ENCODE results near the gene NAGLU. TPM values are rescaled to one million over a fixed set of nuclear protein-coding genes. Genes with fewer than 3 reads are reported as not detected.

Gene NAGLU
- total and polyA plus RNA-seq, 2 of the 13 experiments (the other 11 are each of a cell fraction or from before 2014, with no cell fraction given): 28.2 to 40.1 TPM

- TF ChIP-seq ZNF362 (CRISPR knock-in tag; IDR thresholded peaks at IDR 0.05; ENCODE audit: borderline replicate concordance): no peak
- TF ChIP-seq PRDM4 (CRISPR knock-in tag; IDR thresholded peaks at IDR 0.05; ENCODE audit: borderline replicate concordance): 0 out of 2 replicates have a peak, but pooled peaks have one; percentile 60
- peak; percentile 64; the same call in 1 of the 2 replicates for TF ChIP-seq ZNF788 (CRISPR knock-in tag; IDR thresholded peaks at IDR 0.05; ENCODE audit: borderline replicate concordance)
- peak; percentile 65 for TF ChIP-seq ZBTB43 (CRISPR knock-in tag; conservative IDR thresholded peaks at IDR 0.05)
- peak; percentile 98 for TF ChIP-seq AGO2 (optimal IDR thresholded peaks at IDR 0.05; ENCODE audit: low read depth, low read length)
- TF ChIP-seq ZNF598 (CRISPR knock-in tag; IDR thresholded peaks at IDR 0.05; ENCODE audit: borderline replicate concordance): peak; percentile 87
- TF ChIP-seq CHCHD3 (CRISPR knock-in tag; IDR thresholded peaks at IDR 0.05): no peak; the same call in 1 of the 2 replicates
- no peak for TF ChIP-seq HNRNPUL1 (IDR thresholded peaks at IDR 0.05; ENCODE audit: low read depth, low read length)
- TF ChIP-seq ZBTB25 (CRISPR knock-in tag; IDR thresholded peaks at IDR 0.05): peak; percentile 78
- TF ChIP-seq ZNF263 (CRISPR knock-in tag; IDR thresholded peaks at IDR 0.05): peak; percentile 51; the same call in 1 of the 2 replicates
- TF ChIP-seq ZNF704 (CRISPR knock-in tag; IDR thresholded peaks at IDR 0.05; ENCODE audit: borderline replicate concordance): peak; percentile 67; the same call in 1 of the 2 replicates
- peak; percentile 22 for TF ChIP-seq HNRNPH1 (optimal IDR thresholded peaks at IDR 0.05; ENCODE audit: low read depth, low read length)
- no peak for TF ChIP-seq ZNF234 (CRISPR knock-in tag; conservative IDR thresholded peaks at IDR 0.05)
- peak; percentile 40; the same call in 1 of the 2 replicates for TF ChIP-seq ZFP1 (CRISPR knock-in tag; IDR thresholded peaks at IDR 0.05)
- TF ChIP-seq ZBTB4 (CRISPR knock-in tag; IDR thresholded peaks at IDR 0.05; ENCODE audit: borderline replicate concordance): peak; percentile 80; the same call in 1 of the 2 replicates
Measured at GRCh38 chr17:42577532-42578281, 41.7 kb downstream of the NAGLU start, which contains the start of gene PSMC3IP (continued).

All from HepG2 (cell line).